GM19397 (cell line): ENCODE results near the gene DENND5A.
"Not testable (repeated sequence)": the region's sequence is repeated elsewhere in the genome, so short reads cannot be mapped to it uniquely, and the experiment has no call there.

Experiments
- ATAC-seq: cut with Tn5 transposase; IDR thresholded peaks from one replicate; pipeline ENCODE4 v1.9.1; 2021; ENCODE audit warnings: mild to moderate bottlenecking, moderate library complexity; ENCODE audit not compliant: unreplicated experiment

The DENND5A gene

GRCh38 chr11:9104580-9104979 is 160.6 kb downstream of the DENND5A start:
- ATAC-seq = no peak

GRCh38 chr11:9103542-9104276 is 161.4 kb downstream of the DENND5A start:
- no peak for ATAC-seq

GRCh38 chr11:9099617-9100016 is 165.5 kb downstream of the DENND5A start:
- no peak for ATAC-seq

- not testable (repeated sequence) for ATAC-seq
Measured at GRCh38 chr11:9098455-9098854, 166.7 kb downstream of the DENND5A start.

DNA sequence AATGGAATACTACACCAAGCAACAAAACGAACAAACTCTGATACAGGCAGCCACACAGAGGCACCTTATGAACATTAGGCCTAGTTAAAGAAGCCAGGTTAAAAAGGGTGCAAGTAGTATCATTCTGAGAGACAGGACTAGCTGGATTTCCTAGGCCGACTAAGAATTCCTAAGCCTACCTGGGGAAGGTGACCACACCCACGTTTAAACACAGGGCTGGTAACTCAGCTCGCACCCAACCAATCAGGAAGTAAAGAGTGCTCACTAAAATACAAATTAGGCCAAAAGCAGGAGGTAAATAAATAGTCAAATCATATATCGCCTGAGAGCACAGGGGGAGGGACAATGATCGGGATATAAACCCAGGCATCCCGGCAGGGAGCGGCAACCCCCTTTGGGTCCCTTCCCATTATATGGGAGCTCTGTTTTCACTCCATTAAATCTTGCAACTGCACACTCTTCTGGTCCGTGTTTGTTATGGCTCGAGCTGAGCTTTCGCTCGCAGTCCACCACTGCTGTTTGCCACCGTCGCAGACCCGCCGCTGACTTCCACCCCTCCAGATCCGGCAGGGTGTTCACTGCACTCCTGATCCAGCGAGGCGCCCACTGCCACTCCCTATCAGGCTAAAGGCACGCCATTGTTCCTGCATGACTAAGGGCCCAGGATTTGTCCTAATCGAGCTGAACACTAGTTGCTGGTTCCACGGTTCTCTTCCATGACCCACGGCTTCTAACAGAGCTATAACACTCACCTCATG is 167.8 kb downstream of the DENND5A start:
- not testable (repeated sequence) for ATAC-seq

DNA sequence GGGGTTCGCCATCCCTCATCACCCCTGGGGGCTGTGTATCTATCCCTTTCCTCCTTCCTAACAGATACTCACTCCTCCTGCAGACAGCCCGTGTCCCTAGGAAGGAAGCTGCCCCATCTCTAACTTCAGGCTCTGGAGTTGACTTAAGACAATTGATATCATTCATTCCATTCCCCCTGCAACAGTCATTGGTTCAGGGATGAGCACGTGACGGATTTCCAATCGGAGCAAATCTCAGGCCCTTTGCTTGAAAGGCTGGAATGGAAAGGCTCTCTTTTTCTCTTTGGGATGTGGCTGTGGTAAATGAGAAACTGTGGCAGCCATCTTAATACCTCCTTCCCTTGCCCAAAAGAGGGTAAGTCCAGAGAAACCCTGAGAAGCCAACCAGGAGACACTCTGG is 168.7 kb downstream of the DENND5A start:
- no peak for ATAC-seq

DNA sequence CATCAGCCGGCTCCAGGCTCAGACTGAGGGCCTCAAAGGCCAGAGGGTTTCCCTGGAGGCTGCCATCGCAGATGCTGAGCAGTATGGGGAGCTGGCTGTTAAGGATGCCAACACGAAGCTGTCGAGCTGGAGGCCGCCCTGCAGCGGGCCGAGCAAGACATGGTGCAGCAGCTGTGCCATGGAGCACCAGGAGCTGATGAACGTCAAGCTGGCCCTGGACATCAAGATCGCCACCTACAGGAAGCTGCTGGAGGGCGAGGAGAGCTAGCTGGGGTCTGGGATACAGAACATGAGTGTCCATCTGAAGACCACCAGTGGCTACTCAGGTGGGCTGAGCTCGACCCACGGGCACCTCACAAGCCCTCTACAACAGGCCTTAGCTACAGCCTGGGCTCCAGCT is 169.7 kb downstream of the DENND5A start:
- no peak for ATAC-seq

DNA sequence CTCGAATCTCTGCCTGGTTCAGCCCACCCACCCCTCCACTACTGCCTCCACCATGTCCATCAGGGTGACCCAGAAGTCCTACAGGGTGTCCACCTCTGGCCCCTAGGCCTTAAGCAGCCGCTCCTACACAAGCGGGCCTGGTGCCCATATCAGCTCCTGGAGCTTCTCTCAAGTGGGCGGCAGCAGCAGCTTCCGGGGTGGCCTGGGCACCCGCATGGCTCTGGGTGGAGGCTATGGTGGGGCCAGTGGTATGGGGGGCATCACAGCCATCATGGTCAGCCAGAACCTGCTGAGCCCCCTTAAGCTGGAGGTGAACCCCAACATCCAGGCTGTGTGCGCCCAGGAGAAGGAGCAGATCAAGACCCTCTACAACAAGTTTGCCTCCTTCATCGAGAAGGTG is 170.7 kb downstream of the DENND5A start:
- ATAC-seq = no peak

- ATAC-seq = no peak
Measured at GRCh38 chr11:9092853-9093778, 172.0 kb downstream of the DENND5A start.

DNA sequence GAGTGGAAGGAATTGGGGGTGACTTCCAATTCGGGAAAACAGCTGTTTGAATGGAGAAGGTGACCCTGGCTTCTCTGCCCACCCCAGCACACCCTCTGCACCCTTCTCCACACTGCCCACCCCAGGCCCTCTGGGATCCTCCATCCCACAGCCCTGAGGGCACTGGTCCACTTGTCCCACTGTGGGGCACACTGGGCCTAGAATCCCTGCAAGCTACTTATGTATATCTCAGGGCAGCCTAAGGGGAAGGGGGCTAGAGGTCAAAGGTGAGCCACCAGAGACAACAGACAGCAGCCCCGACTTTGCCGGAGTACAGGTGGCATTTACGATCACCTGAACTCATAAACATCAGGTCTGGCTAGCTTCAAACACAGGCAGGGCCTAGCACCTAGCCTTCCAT is 173.1 kb downstream of the DENND5A start:
- ATAC-seq = no peak

DNA sequence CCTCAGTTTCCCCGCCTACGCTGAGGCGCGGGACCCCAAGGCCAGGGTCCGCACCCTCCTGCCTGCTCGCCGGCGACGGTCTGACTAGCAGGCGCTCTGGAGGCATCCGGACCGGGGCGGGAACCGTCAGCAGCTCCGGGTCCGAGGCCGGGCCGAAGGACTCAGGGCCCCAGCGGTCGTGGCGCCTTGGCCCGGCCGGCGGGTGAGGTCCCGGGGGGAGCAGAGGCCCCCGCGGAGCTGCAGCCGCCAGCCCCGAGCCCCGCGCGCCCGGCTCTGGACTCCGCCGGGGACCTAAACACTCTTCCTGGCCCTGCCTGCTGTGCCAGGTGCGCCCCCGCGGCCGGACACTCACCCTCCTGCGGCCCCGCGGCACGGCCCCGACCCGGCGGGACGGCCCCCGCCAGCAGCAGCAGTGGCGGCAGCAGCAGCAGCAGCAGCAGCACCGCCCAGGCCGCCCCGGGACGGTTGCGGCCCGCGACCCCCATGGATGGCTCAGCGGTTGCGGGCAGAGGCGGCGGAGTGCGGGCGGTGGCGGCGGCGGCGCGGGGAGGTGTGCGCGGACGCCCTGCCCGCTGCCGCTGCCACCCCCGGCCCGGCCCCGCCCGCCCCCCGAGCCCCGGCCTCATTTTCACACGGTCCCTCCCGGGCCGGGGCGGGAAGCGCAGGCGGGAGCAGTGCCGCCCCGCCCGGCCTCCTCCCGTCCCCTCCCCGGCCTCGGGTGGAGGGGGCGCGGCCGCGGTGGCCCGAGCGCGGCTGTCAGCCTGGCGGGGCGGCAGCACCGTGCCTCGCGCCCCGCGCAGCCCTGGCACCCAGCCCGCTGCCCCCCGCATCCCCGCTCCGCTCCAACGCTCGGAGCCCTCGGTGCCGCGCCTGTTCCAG is 173.9 kb downstream of the DENND5A start, which contains the start of gene SCUBE2:
SCUBE2 (minus strand) TSS at position 556 of the 879 bp plus-strand sequence; CDS start at position 485, 71 bp downstream.
- ATAC-seq = no peak

DNA sequence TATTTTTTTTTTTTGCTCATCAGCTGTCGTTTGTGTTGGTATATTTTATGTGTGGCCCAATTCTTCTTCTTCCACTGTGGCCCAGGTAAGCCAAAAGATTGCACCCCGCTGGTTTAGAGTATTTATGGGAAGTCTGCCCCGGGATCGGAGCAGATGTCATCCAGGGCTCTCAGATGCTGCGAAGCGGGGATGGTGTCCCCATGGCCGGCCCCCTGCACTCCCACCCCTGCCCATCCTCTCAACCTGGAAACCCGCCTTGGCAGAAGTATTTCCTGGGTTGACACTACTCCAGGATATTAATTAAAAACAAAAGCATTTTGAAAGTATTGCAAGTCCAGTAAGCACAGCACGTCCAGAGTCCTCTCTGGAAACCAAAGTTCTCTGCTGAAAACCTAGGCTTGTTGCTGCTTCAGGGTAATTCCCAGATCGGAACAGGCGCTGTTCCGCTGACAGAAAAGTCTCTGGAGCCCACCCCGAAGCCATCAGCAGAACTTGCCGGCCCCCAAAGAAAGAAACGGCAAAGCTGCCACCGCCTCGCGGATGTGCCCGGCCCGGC is 174.6 kb downstream of the DENND5A start:
- ATAC-seq = no peak

DNA sequence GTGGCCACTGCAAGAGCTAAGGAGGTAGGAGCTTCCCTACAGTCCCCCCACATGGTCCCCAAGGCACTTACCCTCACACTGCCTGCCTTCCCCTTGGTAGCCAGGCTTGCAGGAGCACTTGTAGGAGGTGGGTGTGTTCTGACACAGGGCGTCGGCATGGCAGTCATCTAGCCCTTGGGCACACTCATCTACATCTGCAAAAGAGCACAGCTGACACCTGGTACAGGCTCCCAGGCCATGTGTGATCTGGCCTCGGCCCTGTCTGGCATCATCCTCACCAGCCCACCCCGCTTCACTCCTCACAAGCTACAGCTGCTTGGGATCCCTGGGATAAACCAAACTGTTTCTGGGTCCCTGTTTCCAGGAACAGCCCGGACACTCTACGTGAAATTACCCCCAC is 175.5 kb downstream of the DENND5A start:
- ATAC-seq = no peak

DNA sequence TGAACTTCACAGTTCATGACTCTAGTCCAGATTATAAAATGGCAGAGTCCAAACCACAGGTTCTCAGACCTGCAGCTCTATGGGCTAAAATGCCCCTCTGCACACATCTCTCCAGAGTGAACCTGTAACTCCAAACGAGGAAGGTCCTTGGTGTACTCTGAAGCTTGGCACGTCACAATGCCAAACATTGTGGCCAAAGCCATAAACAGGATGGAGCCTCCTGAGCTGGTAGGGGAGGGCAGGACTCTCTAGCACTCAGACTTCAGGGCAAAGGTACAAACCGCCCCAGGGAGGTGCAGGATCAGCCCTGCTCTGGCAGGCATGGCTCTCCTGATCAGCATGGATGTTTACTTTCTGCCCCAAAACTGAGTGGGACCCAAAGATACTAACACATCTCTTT is 176.1 kb downstream of the DENND5A start:
- ATAC-seq = no peak
